H1 (cell line): ENCODE measurements around the gene LCORL. TPM values are rescaled to one million over a fixed set of nuclear protein-coding genes. Genes with fewer than 3 reads are reported as not detected.

Source experiments
- BCL11A ChIP-seq, 2 experiments: IDR thresholded peaks; one replicate each; pipeline ENCODE4 v1.6.1; 2011; ENCODE audit warnings: low read depth in 2 of 2, low read length in 2 of 2, mild to moderate bottlenecking in 2 of 2
- BRCA1 ChIP-seq: IDR thresholded peaks from 2 replicates; pipeline ENCODE4 v1.6.1; 2012; ENCODE audit warnings: low read depth, low read length, improper control_type of control experiment
- CEBPB ChIP-seq: IDR thresholded peaks from 2 replicates; pipeline ENCODE4 v1.6.1; 2012; ENCODE audit warnings: low read depth, low read length
- CHD2 ChIP-seq: IDR thresholded peaks from 2 replicates; pipeline ENCODE4 v1.6.1; 2012; ENCODE audit warnings: low read length, improper control_type of control experiment
- CREB1 ChIP-seq: IDR thresholded peaks from 2 replicates; pipeline ENCODE4 v1.6.1; 2012; ENCODE audit warnings: inconsistent platforms
- CTCF ChIP-seq, 3 experiments: IDR thresholded peaks; 1 replicate in 2 of 3; 2 replicates in 1 of 3; pipeline versions ENCODE4 v1.5.1 to v1.6.1; 2011; ENCODE audit warnings: low read length in 3 of 3, mild to moderate bottlenecking in 3 of 3, inconsistent platforms in 2 of 3, low read depth in 1 of 3, moderate library complexity in 1 of 3; ENCODE audit not compliant: insufficient read depth in 1 of 3; ENCODE audit errors: control extremely low read depth in 1 of 3
- EP300 ChIP-seq, 2 experiments: IDR thresholded peaks; 1 replicate in 1 of 2; 2 replicates in 1 of 2; pipeline ENCODE4 v1.6.1; 2011 to 2012; ENCODE audit warnings: low read depth in 2 of 2, low read length in 2 of 2, mild to moderate bottlenecking in 2 of 2, borderline replicate concordance in 1 of 2, inconsistent platforms in 1 of 2, moderate library complexity in 1 of 2
- EZH2 ChIP-seq: fragments of 200-600 bp; sonication (generic); IDR thresholded peaks from 2 replicates; pipeline ENCODE4 v1.7.1; 2012; ENCODE audit warnings: low read depth, mild to moderate bottlenecking, moderate library complexity, low read length, inconsistent platforms; ENCODE audit not compliant: severe bottlenecking
- FOSL1 ChIP-seq: IDR thresholded peaks from 2 replicates; pipeline ENCODE4 v1.6.1; 2011; ENCODE audit warnings: mild to moderate bottlenecking, low read depth, low read length, moderate library complexity; ENCODE audit not compliant: insufficient read depth
- JUND ChIP-seq: IDR thresholded peaks from 2 replicates; pipeline ENCODE4 v1.6.1; 2011; ENCODE audit warnings: mild to moderate bottlenecking, improper control_type of control experiment, low read length
- KDM1A ChIP-seq: fragments of 200-600, 300-600 bp; sonication (generic); IDR thresholded peaks from 2 replicates; pipeline ENCODE4 v1.7.1; 2016; ENCODE audit warnings: mild to moderate bottlenecking, low read length, borderline replicate concordance
- KDM4A ChIP-seq: IDR thresholded peaks from one replicate; pipeline ENCODE4 v1.7.1; 2012; ENCODE audit warnings: low read depth, mild to moderate bottlenecking, moderate library complexity, low read length, inconsistent platforms; ENCODE audit not compliant: severe bottlenecking
- MAFK ChIP-seq: IDR thresholded peaks from 2 replicates; pipeline ENCODE4 v1.6.1; 2012; ENCODE audit warnings: low read depth, mild to moderate bottlenecking, improper control_type of control experiment, low read length
- NANOG ChIP-seq: IDR thresholded peaks from 2 replicates; pipeline ENCODE4 v1.6.1; 2011; ENCODE audit warnings: low read length, low read depth, mild to moderate bottlenecking, inconsistent platforms; ENCODE audit not compliant: insufficient read depth, poor library complexity, severe bottlenecking
- RAD21 ChIP-seq, 2 experiments: IDR thresholded peaks in 1 of 2; conservative IDR thresholded peaks in 1 of 2; 2 replicates each; pipeline ENCODE4 v1.6.1; 2011; ENCODE audit warnings: low read depth in 2 of 2, low read length in 2 of 2, improper control_type of control experiment in 1 of 2, inconsistent platforms in 1 of 2, mild to moderate bottlenecking in 1 of 2, moderate library complexity in 1 of 2
- SIX5 ChIP-seq: IDR thresholded peaks from 2 replicates; pipeline ENCODE4 v1.6.1; 2011; ENCODE audit warnings: mild to moderate bottlenecking, low read depth, low read length
- polyA plus RNA-seq, 7 experiments: library from polyadenylated mRNA; depleted of rRNA in 3 of 7; stranded (reverse) in 5 of 7; unstranded in 2 of 7; fragments of >200 nt in 5 of 7; fragments of 200-250 nt in 2 of 7; gene quantifications; 1 replicate in 5 of 7; 2 replicates in 1 of 7; 4 replicates in 1 of 7; pipeline versions ENCODE4 v1.2.1 to v1.2.3, GENCODE V29; 2011 to 2013; ENCODE audit warnings: missing spikeins in 2 of 7, mixed read lengths in 2 of 7
- total RNA-seq: library from RNA; stranded (reverse); fragmentation: NEBNext Ultra II Directional; extraction: Animal tissue kit (Norgen Biotek cat#: 25700); gene quantifications from 2 replicates; pipeline ENCODE4 v1.2.1, GENCODE V29; 2021
- TF ChIP-seq, protein P1 (sequence below): IDR thresholded peaks from 2 replicates; pipeline ENCODE4 v1.6.1; 2012; ENCODE audit warnings: inconsistent platforms
- TF ChIP-seq, protein P2 (sequence below): IDR thresholded peaks from 2 replicates; pipeline ENCODE4 v1.6.1; 2011; ENCODE audit warnings: low read depth, mild to moderate bottlenecking, low read length; ENCODE audit not compliant: insufficient read depth

LCORL gene
- total and polyA plus RNA-seq, 2 of the 8 experiments (the other 6 are each of a cell fraction or from before 2014, with no cell fraction given): 2.2 to 19.2 TPM

- TF ChIP-seq RAD21 (IDR thresholded peaks at IDR 0.05 in 1 of 2, conservative IDR thresholded peaks at IDR 0.05 in 1 of 2; ENCODE audit: low read depth in 2 of 2, low read length in 2 of 2): no peak
- peak; percentile 96 for TF ChIP-seq KDM4A
- no peak for TF ChIP-seq BCL11A (IDR thresholded peaks at IDR 0.05; ENCODE audit: low read depth in 2 of 2, low read length in 2 of 2)
- TF ChIP-seq BRCA1: peak; percentile 99
- no peak for TF ChIP-seq CTCF (IDR thresholded peaks at IDR 0.05; ENCODE audit: control extremely low read depth in 1 of 3, insufficient read depth in 1 of 3, low read depth in 1 of 3, low read length in 3 of 3)
- TF ChIP-seq KDM1A: no peak
- TF ChIP-seq JUND: 0 out of 2 replicates have a peak, but pooled peaks have one; percentile 3
- TF ChIP-seq EP300 (IDR thresholded peaks at IDR 0.05; ENCODE audit: borderline replicate concordance in 1 of 2, low read depth in 2 of 2, low read length in 2 of 2): no peak
- TF ChIP-seq NANOG: peak; percentile 60
- TF ChIP-seq, protein P1, sequence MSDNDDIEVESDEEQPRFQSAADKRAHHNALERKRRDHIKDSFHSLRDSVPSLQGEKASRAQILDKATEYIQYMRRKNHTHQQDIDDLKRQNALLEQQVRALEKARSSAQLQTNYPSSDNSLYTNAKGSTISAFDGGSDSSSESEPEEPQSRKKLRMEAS: peak; percentile 98
- peak; percentile 79 for TF ChIP-seq CREB1
- TF ChIP-seq MAFK: no peak
- TF ChIP-seq CHD2: peak; percentile 100
- TF ChIP-seq FOSL1: no peak
- no peak for TF ChIP-seq CEBPB
- TF ChIP-seq EZH2: no peak
- TF ChIP-seq, protein P2, sequence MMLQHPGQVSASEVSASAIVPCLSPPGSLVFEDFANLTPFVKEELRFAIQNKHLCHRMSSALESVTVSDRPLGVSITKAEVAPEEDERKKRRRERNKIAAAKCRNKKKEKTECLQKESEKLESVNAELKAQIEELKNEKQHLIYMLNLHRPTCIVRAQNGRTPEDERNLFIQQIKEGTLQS: no peak
- no peak for TF ChIP-seq SIX5
Observed at GRCh38 chr4:17810260-17811077, 211.1 kb downstream of the LCORL start, which contains the start of the genes DCAF16 and NCAPG (continued).
